ENCODE results near the gene TBL2.
"Not testable (repeated sequence)": the region's sequence is repeated elsewhere in the genome, so short reads cannot be mapped to it uniquely, and the experiment has no call there.

Gene TBL2

DNA sequence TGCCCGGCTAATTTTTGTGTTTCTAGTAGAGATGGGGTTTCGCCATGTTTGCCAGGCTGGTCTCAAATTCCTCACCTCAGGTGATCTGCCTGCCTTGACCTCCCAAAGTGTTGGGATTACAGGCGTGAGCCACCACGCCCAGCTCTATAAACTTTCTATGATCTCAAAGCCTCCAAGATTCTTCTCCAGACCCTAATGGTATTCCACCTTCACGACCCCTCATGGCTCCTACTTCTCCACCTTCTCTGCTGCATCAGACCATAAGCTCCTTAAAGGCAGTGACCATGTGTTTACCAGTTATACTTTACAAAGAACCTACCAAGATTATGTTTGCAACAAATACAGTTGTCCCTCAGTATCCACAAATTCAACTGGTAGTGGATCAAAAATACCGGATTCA lies 46.2 kb downstream of the TBL2 start:
- no peak for DNase-seq

GRCh38 chr7:73530800-73531199 lies 47.6 kb downstream of the TBL2 start:
- no peak for DNase-seq

- no peak for DNase-seq
Observed at GRCh38 chr7:73526896-73527821, 51.2 kb downstream of the TBL2 start.

DNA sequence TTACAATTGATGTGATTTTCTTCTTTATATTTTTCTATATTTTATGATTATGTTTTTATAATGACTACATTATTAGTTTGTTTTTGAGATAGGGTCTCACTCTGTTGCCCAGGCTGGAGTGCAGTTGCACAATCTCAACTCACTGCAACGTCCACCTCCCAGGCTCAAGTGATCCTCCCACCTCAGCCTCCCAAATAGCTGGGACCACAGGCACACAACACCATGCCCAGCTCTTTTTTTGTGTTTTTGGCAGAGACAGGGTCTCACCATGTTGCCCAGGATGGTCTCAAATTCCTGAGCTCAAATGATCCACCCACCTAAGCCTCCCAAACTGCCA lies 52.3 kb downstream of the TBL2 start:
- DNase-seq, result not testable (repeated sequence)

GRCh38 chr7:73522105-73522872 lies 56.1 kb downstream of the TBL2 start, which contains the start of gene BAZ1B:
TSS of gene BAZ1B (minus strand) at chr7:73522293. CDS start at chr7:73521933, 360 bp downstream.
- peak; percentile 97 for DNase-seq

- DNase-seq, result no peak
Observed at GRCh38 chr7:73521636-73522104, 56.7 kb downstream of the TBL2 start.

- no peak for DNase-seq
Observed at GRCh38 chr7:73520673-73521635, 57.4 kb downstream of the TBL2 start.

DNA sequence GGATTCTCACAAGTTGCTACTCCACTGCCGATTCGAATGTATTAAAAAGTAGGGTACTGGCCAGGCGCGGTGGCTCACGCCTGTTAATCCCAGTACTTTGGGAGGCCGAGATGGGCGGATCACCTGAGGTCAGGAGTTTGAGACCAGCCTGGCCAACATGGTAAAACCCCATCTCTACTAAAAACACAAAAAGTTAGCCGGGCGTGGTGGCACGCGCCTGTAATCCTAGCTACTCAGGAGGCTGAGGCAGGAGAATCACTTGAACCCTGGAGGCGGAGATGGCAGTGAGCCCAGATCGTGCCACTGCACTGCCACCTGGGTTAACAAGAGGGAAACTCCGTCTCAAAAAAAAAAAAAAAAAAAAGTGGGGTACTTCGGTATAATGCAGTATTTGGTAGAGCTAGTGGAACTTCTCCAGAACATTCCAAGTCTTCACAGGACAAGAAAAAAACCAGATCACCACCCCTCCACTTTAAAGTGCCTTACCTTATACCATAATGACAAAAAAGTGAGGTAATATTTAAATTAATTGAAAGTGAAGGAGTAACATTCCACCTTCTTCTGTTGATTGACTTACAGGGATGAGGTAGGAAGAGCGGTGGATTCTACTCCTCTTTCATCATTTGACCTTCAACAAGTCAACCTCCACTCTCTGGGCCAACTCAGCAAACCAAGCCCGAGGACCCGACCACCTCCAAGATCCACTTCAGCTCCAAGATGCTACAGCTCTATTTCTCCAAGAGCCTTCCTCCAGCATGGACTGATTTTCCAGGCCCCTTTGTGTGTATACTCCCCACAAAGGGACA lies 58.3 kb downstream of the TBL2 start:
- DNase-seq, result no peak

DNA sequence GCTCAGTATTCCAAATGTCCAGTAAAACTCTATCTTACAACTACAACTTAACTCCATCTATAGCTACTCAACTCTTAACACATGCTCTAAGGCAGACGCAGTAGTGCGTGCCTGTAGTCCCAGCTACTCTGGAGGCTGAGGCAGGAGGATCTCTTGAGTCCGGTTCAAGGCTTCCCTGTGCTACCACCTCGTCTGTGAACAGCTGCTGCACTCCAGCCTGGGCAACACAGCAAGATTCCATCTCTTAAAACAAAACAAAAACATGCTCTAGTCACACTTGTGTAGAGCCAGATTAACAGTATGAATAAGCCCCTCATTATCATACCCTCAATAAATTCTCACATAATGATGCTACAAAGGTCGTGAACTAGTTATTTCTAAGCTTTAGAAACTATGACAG lies 59.9 kb downstream of the TBL2 start:
- DNase-seq, result no peak
